GM12874 (cell line): ENCODE results near the gene SPDYC.

Experiments
- TF ChIP-seq, protein P1 (sequence below): IDR thresholded peaks from 2 replicates; pipeline ENCODE4 v1.5.1; 2011; ENCODE audit warnings: low read depth, mild to moderate bottlenecking, control low read depth, low read length, moderate library complexity; ENCODE audit not compliant: insufficient read depth

SPDYC gene

DNA sequence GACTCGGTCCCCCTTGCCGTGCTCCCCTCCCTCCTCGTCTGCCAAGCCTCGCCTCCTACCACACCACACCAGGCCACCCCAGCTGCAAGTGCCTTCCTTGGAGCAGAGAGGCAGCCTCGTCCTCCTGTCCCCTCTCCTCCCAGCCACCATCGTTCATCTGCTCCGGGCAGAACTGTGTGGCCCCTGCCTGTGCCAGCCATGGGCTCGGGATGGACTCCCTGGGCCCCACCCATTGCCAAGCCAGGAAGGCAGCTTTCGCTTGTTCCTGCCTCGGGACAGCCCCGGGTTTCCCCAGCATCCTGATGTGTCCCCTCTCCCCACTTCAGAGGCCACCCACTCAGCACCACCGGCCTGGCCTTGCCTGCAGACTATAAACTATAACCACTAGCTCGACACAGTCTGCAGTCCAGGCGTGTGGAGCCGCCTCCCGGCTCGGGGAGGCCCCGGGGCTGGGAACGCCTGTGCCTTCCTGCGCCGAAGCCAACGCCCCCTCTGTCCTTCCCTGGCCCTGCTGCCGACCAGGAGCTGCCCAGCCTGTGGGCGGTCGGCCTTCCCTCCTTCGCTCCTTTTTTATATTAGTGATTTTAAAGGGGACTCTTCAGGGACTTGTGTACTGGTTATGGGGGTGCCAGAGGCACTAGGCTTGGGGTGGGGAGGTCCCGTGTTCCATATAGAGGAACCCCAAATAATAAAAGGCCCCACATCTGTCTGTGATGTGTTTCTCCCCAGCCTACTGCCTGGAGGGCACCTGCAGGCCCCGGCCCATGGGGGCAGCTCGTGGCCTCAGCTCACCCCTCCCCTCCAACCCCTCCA is 41.5 kb downstream of the SPDYC start:
- TF ChIP-seq, protein P1, sequence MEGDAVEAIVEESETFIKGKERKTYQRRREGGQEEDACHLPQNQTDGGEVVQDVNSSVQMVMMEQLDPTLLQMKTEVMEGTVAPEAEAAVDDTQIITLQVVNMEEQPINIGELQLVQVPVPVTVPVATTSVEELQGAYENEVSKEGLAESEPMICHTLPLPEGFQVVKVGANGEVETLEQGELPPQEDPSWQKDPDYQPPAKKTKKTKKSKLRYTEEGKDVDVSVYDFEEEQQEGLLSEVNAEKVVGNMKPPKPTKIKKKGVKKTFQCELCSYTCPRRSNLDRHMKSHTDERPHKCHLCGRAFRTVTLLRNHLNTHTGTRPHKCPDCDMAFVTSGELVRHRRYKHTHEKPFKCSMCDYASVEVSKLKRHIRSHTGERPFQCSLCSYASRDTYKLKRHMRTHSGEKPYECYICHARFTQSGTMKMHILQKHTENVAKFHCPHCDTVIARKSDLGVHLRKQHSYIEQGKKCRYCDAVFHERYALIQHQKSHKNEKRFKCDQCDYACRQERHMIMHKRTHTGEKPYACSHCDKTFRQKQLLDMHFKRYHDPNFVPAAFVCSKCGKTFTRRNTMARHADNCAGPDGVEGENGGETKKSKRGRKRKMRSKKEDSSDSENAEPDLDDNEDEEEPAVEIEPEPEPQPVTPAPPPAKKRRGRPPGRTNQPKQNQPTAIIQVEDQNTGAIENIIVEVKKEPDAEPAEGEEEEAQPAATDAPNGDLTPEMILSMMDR: no peak

DNA sequence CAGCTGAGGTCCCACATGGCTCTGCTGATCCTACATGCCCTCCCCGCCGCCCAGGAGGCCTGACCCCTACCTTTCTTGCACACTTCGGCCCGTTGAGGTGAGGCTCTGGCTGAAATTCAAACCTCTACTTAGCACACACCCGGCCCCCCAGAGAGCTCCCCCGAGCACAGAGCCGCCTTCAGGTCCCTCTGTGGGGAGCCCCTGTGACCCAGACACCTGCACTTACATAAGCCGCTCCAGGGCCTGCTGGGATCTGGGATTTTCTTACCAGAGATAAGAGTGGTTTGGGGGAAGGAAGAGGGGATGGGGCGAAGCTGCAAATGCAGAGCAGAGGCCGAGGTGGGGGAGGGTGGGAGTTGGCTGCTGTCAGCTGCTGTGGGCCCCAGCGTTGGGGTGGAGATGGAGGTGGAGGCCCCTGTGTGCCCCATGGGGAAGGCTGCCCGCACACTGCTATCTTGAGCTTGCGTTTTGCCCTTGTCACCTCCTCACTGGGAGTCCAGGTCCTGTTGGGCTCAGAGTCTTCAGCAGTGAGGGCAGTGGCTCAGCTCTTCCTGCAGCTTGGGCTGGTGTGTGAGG is 42.3 kb downstream of the SPDYC start:
- TF ChIP-seq, protein P1: no peak

DNA sequence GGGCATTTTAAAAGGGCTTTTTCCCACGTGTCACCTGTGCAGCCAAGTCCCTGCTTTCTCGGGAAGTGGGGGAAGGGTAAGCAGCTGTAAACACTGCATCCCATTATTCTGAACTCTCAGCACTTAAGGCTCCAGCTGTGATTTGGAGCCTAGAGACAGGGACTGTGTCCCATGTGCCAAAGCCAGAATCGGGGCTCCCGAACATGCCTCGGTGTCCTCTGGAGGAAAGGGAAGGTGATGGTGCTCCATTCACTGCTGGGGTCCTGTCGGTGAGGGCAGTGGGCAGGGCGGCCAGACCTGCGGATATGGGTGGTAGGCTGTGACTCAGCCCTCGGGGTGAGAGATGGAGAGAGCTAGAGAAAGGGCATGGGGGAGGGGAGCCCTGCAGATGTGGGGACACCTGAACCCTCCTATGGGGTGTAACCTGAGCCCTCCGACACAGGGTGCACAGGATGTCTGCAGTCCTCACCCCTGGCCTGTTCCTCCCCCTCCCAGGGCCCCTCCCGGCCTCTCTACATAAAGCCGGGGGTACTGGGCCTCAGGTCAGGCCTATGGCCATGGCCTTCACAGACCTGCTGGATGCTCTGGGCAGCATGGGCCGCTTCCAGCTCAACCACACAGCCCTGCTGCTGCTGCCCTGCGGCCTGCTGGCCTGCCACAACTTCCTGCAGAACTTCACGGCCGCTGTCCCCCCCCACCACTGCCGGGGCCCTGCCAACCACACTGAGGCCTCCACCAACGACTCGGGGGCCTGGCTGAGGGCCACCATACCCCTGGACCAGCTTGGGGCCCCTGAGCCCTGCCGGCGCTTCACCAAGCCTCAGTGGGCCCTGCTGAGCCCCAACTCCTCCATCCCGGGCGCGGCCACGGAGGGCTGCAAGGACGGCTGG is 43.5 kb downstream of the SPDYC start:
- TF ChIP-seq, protein P1: no peak

DNA sequence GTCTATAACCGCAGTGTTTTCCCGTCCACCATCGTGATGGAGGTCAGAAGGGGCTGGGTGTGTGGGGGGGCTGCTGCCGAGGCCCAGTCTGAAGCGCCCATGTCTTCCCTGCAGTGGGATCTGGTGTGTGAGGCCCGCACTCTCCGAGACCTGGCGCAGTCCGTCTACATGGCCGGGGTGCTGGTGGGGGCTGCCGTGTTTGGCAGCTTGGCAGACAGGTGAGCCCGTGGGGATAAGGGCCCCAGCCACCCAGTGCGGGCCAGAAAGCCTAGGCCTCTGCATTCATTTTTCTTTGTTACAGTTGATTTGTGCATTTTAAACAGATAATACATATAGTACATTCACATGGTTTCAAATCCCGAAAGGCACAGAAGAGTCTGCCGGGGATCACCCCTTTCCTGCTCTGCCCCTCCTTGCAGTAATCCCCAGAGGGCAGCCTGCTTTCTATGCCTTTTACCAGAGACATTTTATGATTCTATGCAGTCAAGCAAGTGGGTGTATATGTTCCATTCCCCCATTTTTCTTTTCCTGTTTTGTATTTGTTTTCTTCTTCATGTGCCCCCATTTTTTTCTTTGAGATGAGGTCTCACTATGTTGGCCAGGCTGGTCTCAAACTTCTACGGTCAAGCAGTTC is 44.3 kb downstream of the SPDYC start:
- TF ChIP-seq, protein P1: no peak

DNA sequence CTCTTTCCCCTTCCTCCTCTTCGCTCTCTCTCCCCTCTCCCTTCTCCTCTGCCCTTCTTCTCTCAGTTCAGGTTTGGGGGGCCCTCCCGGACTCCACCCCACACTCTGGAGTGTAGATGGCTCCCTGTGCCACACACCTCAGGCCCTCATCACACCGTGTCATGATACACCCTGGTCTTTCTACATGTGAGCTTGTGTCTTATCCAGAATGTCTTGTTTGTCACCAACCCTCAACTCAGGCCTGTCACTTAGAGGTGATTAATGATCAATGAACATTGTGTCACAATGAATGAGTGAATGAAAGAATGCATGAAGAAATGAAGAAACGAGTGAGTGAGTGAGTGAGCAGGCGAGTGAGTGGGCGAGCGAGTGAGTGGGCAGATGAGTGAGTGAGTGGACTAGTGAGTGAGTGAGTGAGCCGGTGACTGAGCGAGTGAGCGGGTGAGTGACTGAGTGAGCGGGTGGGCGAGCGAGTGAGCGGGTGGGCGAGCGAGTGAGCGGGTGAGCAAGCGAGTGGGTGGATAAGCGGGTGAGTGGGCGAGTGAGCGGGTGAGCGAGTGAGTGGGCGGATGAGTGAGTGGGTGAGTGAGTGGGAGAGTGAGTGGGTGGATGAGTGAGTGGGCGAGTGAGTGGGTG is 45.5 kb downstream of the SPDYC start:
- TF ChIP-seq, protein P1: no peak

DNA sequence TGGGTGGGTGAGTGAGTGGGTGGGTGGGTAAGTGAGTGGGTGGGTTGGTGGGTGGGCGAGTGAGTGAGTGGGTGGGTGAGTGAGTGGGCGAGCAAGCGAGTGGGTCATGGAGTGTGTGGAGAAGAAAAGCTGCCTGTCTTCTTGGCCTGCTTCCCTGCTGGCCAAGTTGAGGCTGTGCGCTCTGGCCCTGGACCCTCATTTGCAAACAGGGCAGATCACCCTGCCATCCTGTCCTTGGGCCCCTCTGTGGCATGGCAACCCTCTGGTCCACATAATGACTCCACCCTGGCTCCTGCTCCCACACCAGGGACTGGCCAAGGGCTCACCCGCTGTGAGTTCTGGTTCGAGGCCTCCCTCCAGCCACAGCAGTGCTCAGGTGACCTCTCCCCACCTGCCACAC is 46.8 kb downstream of the SPDYC start:
- TF ChIP-seq, protein P1: no peak
